Measurements from ENCODE around the gene MBNL1.

GRCh38 chr3:152235709-152236298, 32.9 kb upstream of the MBNL1 start:
- TF ChIP-seq CTCF (IDR thresholded peaks at IDR 0.05) (no peak), POLR2A (IDR thresholded peaks at IDR 0.05) (no peak)
